ENCODE data around the gene MEPCE. TPM values are rescaled to one million over a fixed set of nuclear protein-coding genes. Genes with fewer than 3 reads are reported as not detected.

MEPCE gene
- polyA plus RNA-seq, 1 experiment: 9.1 TPM

DNA sequence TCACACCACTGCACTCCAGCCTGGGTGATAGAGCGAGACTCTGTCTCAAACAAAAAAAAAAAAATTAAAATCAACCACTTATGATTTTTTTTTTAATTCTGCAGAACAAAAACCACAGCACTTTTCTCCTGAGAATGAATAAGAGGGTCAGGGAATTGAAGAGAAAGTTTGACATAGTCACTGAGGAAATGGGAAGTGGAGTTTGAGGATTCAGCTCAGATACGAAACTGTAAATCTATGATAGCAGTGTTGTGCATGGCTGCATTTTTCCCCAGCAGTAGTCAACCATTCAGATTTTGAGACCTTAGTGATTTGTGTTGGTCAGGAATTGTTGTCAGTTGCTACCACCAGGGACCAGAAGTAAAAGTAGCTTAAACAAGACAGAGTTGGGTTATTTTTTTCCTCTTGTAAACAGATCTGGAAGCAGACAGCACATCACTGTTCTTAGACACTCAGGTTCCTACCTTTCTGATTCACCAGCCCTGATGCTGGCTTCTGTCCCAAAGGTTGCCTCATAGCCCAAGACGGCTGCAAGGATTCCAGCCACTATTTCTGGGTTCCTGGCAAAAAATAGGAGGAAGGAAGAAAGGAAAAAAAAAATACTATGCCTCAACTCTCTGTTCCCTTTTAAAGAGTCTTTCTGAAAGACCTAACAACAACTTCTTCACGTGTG lies 36.3 kb upstream of the MEPCE start:
- TF ChIP-seq, protein P1, sequence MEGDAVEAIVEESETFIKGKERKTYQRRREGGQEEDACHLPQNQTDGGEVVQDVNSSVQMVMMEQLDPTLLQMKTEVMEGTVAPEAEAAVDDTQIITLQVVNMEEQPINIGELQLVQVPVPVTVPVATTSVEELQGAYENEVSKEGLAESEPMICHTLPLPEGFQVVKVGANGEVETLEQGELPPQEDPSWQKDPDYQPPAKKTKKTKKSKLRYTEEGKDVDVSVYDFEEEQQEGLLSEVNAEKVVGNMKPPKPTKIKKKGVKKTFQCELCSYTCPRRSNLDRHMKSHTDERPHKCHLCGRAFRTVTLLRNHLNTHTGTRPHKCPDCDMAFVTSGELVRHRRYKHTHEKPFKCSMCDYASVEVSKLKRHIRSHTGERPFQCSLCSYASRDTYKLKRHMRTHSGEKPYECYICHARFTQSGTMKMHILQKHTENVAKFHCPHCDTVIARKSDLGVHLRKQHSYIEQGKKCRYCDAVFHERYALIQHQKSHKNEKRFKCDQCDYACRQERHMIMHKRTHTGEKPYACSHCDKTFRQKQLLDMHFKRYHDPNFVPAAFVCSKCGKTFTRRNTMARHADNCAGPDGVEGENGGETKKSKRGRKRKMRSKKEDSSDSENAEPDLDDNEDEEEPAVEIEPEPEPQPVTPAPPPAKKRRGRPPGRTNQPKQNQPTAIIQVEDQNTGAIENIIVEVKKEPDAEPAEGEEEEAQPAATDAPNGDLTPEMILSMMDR (IDR thresholded peaks at IDR 0.05; ENCODE audit: low read depth, low read length): no peak
- ChIA-PET CTCF (interaction anchor here (1.7 kb wide), 1 partner anchor 14 kb away, joined by 6 read pairs; no protein-coding TSS in a partner anchor), POLR2A (no interaction called here)
- Histone ChIP-seq H3K27ac (ENCODE audit: low read depth, low read length) (no peak overlapping the region), H3K27me3 (ENCODE audit: control insufficient read depth, insufficient read depth, low read length) (peaks cover 54% of the 10 kb centered on the region), H3K9me3 (ENCODE audit: control insufficient read depth, insufficient read depth, low read length) (0 out of 2 replicates have a peak, but pooled peaks cover 4% of the 10 kb centered on the region), H3K4me3 (ENCODE audit: low read depth, low read length) (no peak overlapping the region)
- no peak for DNase-seq (ENCODE audit: low read depth, low spot score)

DNA sequence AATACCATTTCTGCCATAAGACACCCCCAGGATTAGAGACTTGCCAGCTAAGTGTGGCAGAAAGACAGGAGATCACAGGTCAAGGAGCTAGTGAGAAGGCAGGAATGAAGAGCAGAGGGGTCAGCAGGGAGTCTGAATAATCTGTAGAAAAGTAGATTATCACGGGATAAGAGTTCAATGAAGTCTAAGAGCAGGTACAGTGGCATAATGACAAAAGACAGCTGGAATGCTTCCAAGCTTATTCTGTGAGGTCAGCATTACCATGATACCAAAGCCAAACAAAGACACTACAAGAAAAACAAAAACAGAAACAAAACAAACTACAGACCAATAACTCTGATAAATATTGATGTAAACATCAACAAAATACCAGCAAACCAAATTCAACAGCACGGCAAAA lies 35.6 kb upstream of the MEPCE start:
- H3K27me3 ChIP-seq (ENCODE audit: control insufficient read depth, insufficient read depth, low read length): peaks cover 59% of the 10 kb centered on the region
- ChIA-PET POLR2A (no interaction called here), CTCF (interaction anchor here (1.7 kb wide), 1 partner anchor 13 kb away, joined by 6 read pairs; no protein-coding TSS in a partner anchor)

DNA sequence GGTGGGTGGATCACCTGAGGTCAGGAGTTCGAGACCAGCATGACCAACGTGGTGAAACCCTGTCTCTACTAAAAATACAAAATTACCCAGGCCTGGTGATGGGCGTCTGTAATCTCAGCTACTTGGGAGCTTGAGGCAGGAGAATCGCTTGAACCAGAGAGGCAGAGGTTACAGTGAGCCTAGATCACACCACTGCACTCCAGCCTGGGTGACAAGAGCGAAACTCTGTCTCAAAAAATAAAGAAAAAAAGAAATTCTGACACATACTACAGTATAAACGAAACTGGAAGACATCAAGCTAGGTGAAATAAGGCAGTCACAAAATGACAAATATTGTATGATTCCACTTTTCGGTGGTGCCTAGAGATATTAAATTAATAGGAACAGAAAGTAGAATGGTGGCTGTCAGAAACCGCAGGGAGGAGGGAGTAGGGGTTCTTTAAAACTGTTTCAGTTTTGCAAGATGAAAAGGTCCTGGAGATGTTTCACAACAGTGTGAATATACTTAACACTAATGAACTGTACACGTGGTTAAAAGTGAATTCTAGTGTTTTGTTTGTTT lies 33.1 kb upstream of the MEPCE start:
- no peak for DNase-seq (ENCODE audit: low read depth, low spot score)
- TF ChIP-seq, protein P1 (IDR thresholded peaks at IDR 0.05; ENCODE audit: low read depth, low read length): no peak
- Histone ChIP-seq H3K4me3 (ENCODE audit: low read depth, low read length) (no peak overlapping the region), H3K27me3 (ENCODE audit: control insufficient read depth, insufficient read depth, low read length) (peaks cover 51% of the 10 kb centered on the region), H3K9me3 (ENCODE audit: control insufficient read depth, insufficient read depth, low read length) (0 out of 2 replicates have a peak, but pooled peaks cover 4% of the 10 kb centered on the region), H3K27ac (ENCODE audit: low read depth, low read length) (no peak overlapping the region)
- CTCF ChIA-PET: interaction anchor here (2.4 kb wide), 1 partner anchor 11 kb away, joined by 11 read pairs; no protein-coding TSS in a partner anchor
- POLR2A ChIA-PET: interaction anchor here (0.6 kb wide), 1 partner anchor 79 kb away, joined by 4 read pairs; no protein-coding TSS in a partner anchor

More for the DNA sequence above, 35.6 kb upstream of the MEPCE start:
- no peak overlapping the region for H3K4me3 ChIP-seq (ENCODE audit: low read depth, low read length)
- no peak overlapping the region for H3K27ac ChIP-seq (ENCODE audit: low read depth, low read length)
- 0 out of 2 replicates have a peak, but pooled peaks cover 4% of the 10 kb centered on the region for H3K9me3 ChIP-seq (ENCODE audit: control insufficient read depth, insufficient read depth, low read length)
- DNase-seq (ENCODE audit: low read depth, low spot score): no peak
- TF ChIP-seq, protein P1 (IDR thresholded peaks at IDR 0.05; ENCODE audit: low read depth, low read length): no peak

DNA sequence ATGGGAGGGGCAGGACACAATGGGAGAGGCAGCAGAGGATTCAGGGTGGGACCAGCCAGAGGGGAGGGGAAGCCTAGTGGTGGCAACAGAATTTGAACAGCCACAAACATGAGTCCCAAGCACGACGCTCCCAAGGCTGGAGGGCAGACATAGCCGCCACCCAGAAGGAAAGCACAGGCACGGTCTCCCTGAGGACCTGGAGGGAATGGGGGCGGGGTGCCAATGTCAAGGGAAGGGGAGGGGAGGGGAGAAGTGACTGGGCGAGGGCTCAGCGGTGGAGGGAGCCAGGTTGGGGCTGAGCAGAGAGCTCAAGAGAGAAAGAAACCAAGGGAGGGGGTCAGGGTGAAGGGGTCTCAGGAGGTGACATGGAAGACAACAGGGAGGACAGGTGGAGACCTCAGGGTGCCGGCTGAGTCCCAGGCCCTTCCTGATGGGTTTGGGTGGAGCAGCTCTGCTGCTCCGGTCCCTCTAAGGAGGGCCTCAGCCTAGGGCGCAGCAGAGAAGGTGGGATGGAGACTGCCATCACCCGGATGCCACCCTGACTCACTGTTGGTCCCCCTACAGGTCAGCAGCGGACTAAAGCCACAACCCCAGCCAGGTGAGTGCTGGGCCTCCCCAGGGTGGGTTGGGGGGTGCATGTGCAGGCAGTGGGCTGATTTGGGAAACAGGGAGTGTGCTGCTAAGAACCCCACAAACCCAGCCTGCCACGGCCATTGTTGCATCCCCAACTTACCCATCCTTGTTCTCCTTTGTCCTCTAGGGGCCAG lies 32.1 kb upstream of the MEPCE start:
- POLR2A ChIA-PET: no interaction called here

More for the DNA sequence above, 32.1 kb upstream of the MEPCE start:
- TF ChIP-seq, protein P1 (IDR thresholded peaks at IDR 0.05; ENCODE audit: low read depth, low read length): no peak
- no peak overlapping the region for H3K27ac ChIP-seq (ENCODE audit: low read depth, low read length)
- CTCF ChIA-PET: interaction anchor here (1.5 to 2.4 kb wide), 2 partner anchors 10 kb away, joined by 7 to 11 read pairs; no protein-coding TSS in a partner anchor
- peaks cover 44% of the 10 kb centered on the region for H3K27me3 ChIP-seq (ENCODE audit: control insufficient read depth, insufficient read depth, low read length)
- no peak for DNase-seq (ENCODE audit: low read depth, low spot score)
- H3K9me3 ChIP-seq (ENCODE audit: control insufficient read depth, insufficient read depth, low read length): 0 out of 2 replicates have a peak, but pooled peaks cover 4% of the 10 kb centered on the region
- H3K4me3 ChIP-seq (ENCODE audit: low read depth, low read length): no peak overlapping the region
